Measurements from ENCODE around the gene CCDC175. TPM values are rescaled to one million over a fixed set of nuclear protein-coding genes. Genes with fewer than 3 reads are reported as not detected.

CCDC175 gene
- total RNA-seq, 1 experiment from 2014 or later = 0.47 TPM

DNA sequence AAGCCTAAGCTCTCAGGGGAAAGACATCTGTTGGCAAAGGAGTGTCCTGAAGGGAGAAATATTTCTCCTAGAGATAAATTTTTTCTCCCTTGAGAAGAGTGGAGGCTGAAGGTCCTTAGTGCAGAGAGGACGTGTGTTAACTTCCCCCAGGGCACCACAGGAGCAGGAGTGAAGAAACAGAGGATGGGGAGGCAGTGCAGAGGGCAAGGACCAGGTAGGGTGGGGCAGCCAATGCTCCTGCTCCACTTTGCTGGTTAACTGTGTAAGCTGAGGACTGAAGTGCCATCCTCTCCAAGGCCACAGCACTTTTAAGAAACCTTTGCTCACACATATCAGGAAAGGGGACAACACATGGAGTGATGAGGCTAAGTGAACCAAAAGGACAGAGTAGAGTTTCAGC, 96.4 kb downstream of the CCDC175 start:
- H3K4me1 ChIP-seq (ENCODE audit: insufficient read depth, low read length, poor library complexity, severe bottlenecking) = peaks cover 20% of the 10 kb centered on the region
- H3K27ac ChIP-seq (ENCODE audit: low read depth, low read length, poor library complexity, severe bottlenecking) = no peak overlapping the region
- no peak overlapping the region for H3K4me3 ChIP-seq (ENCODE audit: low read depth, low read length, poor library complexity, severe bottlenecking)
- ChIA-PET POLR2A (ENCODE audit: low non-redundant PET) (no interaction called here), CTCF (no interaction called here)
- no peak for DNase-seq (ENCODE audit: low spot score)
- peaks cover 37% of the 10 kb centered on the region for H3K36me3 ChIP-seq (ENCODE audit: insufficient read depth, low read length, poor library complexity, severe bottlenecking)
- no peaks in the 10 kb centered on the region for H3K9me3 ChIP-seq (ENCODE audit: low read depth, low read length, poor library complexity, severe bottlenecking)
- intact Hi-C loops (cut with micrococcal nuclease; ENCODE audit: unreplicated experiment) = no loop called here
- BruUV-seq (replicated peaks) = no TSS peak
- TF ChIP-seq EZH2 (IDR thresholded peaks at IDR 0.05; ENCODE audit: borderline replicate concordance, low read depth, low read length, poor library complexity, severe bottlenecking) = no peak
- H3K27me3 ChIP-seq (replicated peaks; ENCODE audit: insufficient read depth, low read depth, low read length, poor library complexity) = no peaks in the 10 kb centered on the region

DNA sequence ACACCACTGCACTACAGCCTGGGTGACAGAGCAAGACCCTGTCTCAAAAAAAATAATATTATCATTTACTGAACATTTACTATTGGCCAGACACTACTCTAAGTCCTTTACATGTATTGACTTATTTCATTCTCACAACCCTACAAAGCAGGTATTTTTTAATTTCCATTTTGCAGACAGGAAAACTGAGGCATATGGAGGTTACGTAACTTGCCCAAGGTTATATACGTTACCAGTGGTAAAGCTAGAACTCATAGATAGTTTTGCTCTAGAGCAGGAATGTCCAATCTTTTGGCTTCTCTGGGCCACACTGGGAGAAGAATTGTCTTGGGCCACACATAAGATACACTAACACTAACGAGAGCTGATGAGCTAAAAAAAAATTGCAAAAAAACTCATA, 98.1 kb downstream of the CCDC175 start:
- BruUV-seq (replicated peaks) = no TSS peak
- Histone ChIP-seq H3K27me3 (replicated peaks; ENCODE audit: insufficient read depth, low read depth, low read length, poor library complexity) (no peaks in the 10 kb centered on the region), H3K4me3 (ENCODE audit: low read depth, low read length, poor library complexity, severe bottlenecking) (no peak overlapping the region), H3K36me3 (ENCODE audit: insufficient read depth, low read length, poor library complexity, severe bottlenecking) (peaks cover 52% of the 10 kb centered on the region), H3K27ac (ENCODE audit: low read depth, low read length, poor library complexity, severe bottlenecking) (no peak overlapping the region), H3K9me3 (ENCODE audit: low read depth, low read length, poor library complexity, severe bottlenecking) (no peaks in the 10 kb centered on the region), H3K4me1 (ENCODE audit: insufficient read depth, low read length, poor library complexity, severe bottlenecking) (peaks cover 27% of the 10 kb centered on the region)
- no peak for DNase-seq (ENCODE audit: low spot score)
- POLR2A ChIA-PET (ENCODE audit: low non-redundant PET) = no interaction called here
- CTCF ChIA-PET = no interaction called here
- TF ChIP-seq, protein P1, sequence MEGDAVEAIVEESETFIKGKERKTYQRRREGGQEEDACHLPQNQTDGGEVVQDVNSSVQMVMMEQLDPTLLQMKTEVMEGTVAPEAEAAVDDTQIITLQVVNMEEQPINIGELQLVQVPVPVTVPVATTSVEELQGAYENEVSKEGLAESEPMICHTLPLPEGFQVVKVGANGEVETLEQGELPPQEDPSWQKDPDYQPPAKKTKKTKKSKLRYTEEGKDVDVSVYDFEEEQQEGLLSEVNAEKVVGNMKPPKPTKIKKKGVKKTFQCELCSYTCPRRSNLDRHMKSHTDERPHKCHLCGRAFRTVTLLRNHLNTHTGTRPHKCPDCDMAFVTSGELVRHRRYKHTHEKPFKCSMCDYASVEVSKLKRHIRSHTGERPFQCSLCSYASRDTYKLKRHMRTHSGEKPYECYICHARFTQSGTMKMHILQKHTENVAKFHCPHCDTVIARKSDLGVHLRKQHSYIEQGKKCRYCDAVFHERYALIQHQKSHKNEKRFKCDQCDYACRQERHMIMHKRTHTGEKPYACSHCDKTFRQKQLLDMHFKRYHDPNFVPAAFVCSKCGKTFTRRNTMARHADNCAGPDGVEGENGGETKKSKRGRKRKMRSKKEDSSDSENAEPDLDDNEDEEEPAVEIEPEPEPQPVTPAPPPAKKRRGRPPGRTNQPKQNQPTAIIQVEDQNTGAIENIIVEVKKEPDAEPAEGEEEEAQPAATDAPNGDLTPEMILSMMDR (conservative IDR thresholded peaks at IDR 0.05; ENCODE audit: low read depth, low read length) = no peak
- TF ChIP-seq EZH2 (IDR thresholded peaks at IDR 0.05; ENCODE audit: borderline replicate concordance, low read depth, low read length, poor library complexity, severe bottlenecking) = no peak
- intact Hi-C loops (cut with micrococcal nuclease; ENCODE audit: unreplicated experiment) = no loop called here

DNA sequence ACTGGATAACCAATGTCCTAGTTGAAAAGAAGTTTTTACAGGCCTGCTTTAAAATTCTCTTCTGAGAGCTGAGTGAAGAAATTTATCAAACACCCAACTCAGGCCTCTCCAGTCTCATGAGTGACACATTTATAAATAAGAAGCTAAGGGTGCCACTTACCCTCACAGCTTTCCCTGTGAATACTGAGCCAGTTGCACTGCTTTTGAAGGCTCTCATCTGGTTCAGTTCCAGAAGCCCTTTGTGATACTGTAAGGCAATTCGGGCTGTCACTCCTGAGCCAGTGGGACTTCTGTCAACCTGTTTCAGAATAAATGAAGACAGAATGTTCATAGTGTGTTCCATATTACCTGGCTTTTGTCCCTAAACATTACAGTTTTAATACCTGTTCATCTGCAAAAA, 100.9 kb downstream of the CCDC175 start:
- Histone ChIP-seq H3K27me3 (replicated peaks; ENCODE audit: insufficient read depth, low read depth, low read length, poor library complexity) (no peaks in the 10 kb centered on the region), H3K27ac (ENCODE audit: low read depth, low read length, poor library complexity, severe bottlenecking) (no peak overlapping the region), H3K4me3 (ENCODE audit: low read depth, low read length, poor library complexity, severe bottlenecking) (no peak overlapping the region), H3K9me3 (ENCODE audit: low read depth, low read length, poor library complexity, severe bottlenecking) (no peaks in the 10 kb centered on the region), H3K4me1 (ENCODE audit: insufficient read depth, low read length, poor library complexity, severe bottlenecking) (peaks cover 9% of the 10 kb centered on the region), H3K36me3 (ENCODE audit: insufficient read depth, low read length, poor library complexity, severe bottlenecking) (peaks cover 77% of the 10 kb centered on the region)
- POLR2A ChIA-PET (ENCODE audit: low non-redundant PET) = interaction anchor here (0.7 kb wide), 1 partner anchor 19 kb away, joined by 3 read pairs; no protein-coding TSS in a partner anchor
- intact Hi-C loops (cut with micrococcal nuclease; ENCODE audit: unreplicated experiment) = no loop called here
- CTCF ChIA-PET = no interaction called here
- no peak for DNase-seq (ENCODE audit: low spot score)
- no TSS peak for BruUV-seq (replicated peaks)
- TF ChIP-seq, protein P1 (conservative IDR thresholded peaks at IDR 0.05; ENCODE audit: low read depth, low read length) = no peak
- no peak for TF ChIP-seq EZH2 (IDR thresholded peaks at IDR 0.05; ENCODE audit: borderline replicate concordance, low read depth, low read length, poor library complexity, severe bottlenecking)

DNA sequence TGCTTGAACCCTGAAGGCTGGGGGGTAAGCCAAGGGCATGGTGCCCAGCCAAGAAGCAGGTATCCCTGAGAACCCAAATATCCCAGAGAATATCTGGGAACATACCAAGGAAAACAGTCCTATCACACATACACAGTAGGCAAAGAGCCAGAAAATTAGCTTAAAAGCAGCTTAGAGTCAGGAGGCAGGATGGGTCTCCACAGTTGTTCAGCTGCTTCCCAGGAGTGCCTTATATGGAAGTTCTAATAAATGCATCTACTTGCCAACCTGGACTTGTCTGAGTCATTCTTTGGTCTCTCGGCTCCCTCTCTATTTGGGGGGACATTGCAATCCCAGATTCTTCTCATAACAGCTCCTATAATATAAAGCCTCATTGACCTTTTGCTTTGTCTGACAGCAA, 102.4 kb downstream of the CCDC175 start:
- Histone ChIP-seq H3K36me3 (ENCODE audit: insufficient read depth, low read length, poor library complexity, severe bottlenecking) (peaks cover 80% of the 10 kb centered on the region), H3K27ac (ENCODE audit: low read depth, low read length, poor library complexity, severe bottlenecking) (no peak overlapping the region), H3K4me1 (ENCODE audit: insufficient read depth, low read length, poor library complexity, severe bottlenecking) (peaks cover 7% of the 10 kb centered on the region), H3K27me3 (replicated peaks; ENCODE audit: insufficient read depth, low read depth, low read length, poor library complexity) (no peaks in the 10 kb centered on the region), H3K9me3 (ENCODE audit: low read depth, low read length, poor library complexity, severe bottlenecking) (no peaks in the 10 kb centered on the region), H3K4me3 (ENCODE audit: low read depth, low read length, poor library complexity, severe bottlenecking) (no peak overlapping the region)
- no TSS peak for BruUV-seq (replicated peaks)
- no peak for TF ChIP-seq EZH2 (IDR thresholded peaks at IDR 0.05; ENCODE audit: borderline replicate concordance, low read depth, low read length, poor library complexity, severe bottlenecking)
- TF ChIP-seq, protein P1 (conservative IDR thresholded peaks at IDR 0.05; ENCODE audit: low read depth, low read length) = no peak
- ChIA-PET POLR2A (ENCODE audit: low non-redundant PET) (no interaction called here), CTCF (no interaction called here)
- peak; percentile 15 for DNase-seq (ENCODE audit: low spot score)
- intact Hi-C loops (cut with micrococcal nuclease; ENCODE audit: unreplicated experiment) = no loop called here

Data from A673 (cell line).